IPS-11a (cell line): ENCODE results near the gene SFMBT2.
A peak's percentile ranks its signal among the peaks of the same experiment; 100 is the strongest.

Source experiments
- H3K4me3 ChIP-seq: one replicate; pipeline ENCODE4 v1.5.1; 2013; ENCODE audit warnings: low read depth, low read length, control low read depth

Gene SFMBT2

GRCh38 chr10:7426349-7426748 is 15.5 kb upstream of the SFMBT2 start:
- H3K4me3 ChIP-seq = no peak overlapping the region

- no peak overlapping the region for H3K4me3 ChIP-seq
Observed at GRCh38 chr10:7425691-7426090, 14.9 kb upstream of the SFMBT2 start.

DNA sequence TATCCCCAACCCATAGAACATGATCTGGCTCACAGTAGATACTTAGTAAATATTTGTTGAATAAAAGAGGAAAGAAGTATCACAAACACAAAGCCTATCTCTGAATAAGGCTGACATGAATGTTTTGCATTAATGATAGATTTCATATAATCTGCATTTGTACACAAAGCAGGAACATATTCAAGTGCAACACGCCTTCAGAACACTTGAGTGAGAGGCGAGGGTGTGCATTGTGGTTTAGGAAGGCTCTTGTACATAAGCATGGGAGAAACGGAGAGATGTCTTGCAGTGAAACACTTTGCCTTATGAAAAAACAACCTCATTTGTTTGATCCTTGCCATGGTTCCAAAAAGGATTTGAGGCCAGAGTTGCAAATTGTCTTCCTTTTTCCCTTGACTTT is 14.1 kb upstream of the SFMBT2 start:
- no peak overlapping the region for H3K4me3 ChIP-seq

GRCh38 chr10:7424315-7424714 is 13.5 kb upstream of the SFMBT2 start:
- no peak overlapping the region for H3K4me3 ChIP-seq

DNA sequence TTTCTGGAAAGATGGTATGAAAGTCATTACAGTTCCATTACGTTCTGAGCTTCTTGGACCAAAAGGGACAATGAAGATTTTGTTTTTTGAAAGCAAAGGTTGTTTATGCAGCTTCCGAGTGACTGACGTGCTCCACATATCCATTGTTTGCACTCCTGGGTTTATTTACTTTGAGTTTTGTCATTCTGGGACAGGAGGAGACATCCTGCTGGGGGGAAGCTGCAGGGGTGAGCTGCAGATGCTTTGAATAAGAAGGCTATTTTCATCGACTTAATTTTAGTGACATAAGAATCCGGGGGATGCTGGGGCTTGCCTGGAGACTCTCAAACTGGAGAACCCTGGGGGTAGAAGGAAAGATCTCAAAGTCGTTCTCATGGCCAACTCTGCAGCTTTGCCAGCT is 12.7 kb upstream of the SFMBT2 start:
- no peak overlapping the region for H3K4me3 ChIP-seq

DNA sequence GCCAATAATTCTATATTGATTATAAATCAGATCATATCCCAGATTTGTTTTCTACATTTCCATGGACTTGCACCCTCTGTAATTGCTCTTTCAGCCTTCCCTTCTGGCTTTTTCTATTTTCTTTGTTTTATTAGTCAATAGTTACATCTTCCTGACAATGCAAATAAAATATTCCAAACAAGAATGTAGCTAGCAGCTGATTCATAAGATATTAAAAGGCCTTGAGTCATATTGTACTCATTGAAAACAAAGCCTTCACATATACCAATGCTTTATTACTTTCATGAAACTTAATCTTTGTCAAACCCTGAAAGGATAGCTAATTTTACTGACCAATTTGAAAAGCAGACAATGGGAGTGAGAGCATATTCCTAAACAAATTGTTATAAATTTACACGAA is 10.7 kb upstream of the SFMBT2 start:
- H3K4me3 ChIP-seq = no peak overlapping the region

DNA sequence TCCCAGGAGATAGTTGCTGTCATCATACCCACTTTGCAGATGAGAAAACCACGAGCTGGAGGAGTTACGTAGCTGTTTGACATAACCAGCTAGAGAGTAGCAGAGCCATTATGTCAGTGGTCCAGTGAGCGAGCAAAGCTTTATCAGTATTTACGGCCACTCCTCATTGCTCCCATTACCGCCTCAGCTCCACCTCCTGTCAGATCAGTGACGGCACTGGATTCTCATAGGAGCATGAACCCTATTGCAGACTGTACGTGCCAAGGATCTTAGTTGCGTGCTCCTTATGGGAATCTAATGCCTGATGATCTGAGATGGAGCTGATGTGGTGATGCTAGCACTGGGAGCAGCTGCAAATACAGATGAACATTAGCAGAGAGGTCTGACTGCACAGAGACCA is 9.2 kb upstream of the SFMBT2 start:
- H3K4me3 ChIP-seq = no peak overlapping the region

GRCh38 chr10:7417807-7418206 is 7.0 kb upstream of the SFMBT2 start:
- H3K4me3 ChIP-seq = no peak overlapping the region

- H3K4me3 ChIP-seq = no peak overlapping the region
Observed at GRCh38 chr10:7417103-7417623, 6.3 kb upstream of the SFMBT2 start.

DNA sequence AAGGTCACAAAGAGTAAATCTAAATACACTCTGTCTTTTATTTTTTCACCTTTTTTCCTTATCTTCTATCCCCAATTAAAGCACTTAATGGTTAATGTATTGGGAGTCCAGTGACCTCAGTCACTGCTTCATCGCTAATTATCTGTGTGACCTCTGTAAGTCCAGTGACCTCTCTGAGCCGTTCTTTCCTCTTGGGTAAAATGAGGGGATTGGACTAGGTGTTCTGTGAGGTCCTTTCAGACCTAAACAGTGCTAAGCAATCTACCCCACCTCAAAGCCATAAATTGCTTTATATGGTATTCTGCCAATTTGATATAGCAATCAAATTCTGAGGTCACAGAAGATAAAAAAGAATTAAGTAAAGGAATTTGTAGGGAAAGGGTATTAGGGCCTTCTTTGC is 3.9 kb upstream of the SFMBT2 start:
- no peak overlapping the region for H3K4me3 ChIP-seq

DNA sequence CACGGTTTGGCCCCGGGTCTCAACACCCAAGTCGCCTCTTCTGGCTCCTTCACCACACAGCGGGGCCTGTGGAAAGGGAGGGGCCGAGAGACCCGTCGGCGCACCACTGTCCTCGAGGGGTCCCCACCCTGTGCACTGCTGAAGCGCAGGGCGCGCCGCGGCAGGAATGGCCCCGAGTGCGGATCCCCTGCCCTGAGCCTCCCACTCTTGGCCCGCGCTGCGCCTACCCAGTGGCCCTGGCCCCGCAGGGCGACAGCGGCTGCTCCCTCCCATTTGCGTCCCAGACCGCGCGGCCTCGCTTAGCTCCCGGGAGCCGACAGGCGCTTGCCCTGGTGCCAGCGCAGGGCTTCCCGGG is 2.1 kb upstream of the SFMBT2 start:
- peak overlapping the region; percentile 37 for H3K4me3 ChIP-seq

- H3K4me3 ChIP-seq = peak overlapping the region; percentile 37
Observed at GRCh38 chr10:7412237-7412927, 1.5 kb upstream of the SFMBT2 start.

DNA sequence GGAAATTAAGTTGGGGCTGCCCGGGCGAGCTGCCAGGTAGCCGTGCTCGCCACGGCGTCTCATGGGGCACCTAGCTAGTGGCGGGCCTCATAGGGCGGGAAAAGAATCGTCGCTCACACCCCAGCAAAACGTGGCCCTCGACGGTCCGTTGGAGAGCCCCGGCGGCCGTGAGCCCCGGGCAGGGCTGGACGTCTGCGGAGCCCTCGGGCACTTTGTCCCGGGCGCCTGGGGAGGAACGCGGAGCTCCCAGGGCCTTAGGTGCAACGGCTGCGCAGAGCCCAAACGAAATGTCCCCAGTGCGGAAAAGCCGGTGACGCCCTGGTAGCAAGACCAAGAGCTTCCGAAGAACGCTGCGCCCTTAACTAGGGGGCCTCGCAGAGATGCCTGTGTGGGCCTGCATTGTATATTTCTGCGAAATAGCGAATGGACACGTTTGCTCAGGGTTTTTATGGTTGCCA is 866 bp upstream of the SFMBT2 start:
- H3K4me3 ChIP-seq = peak overlapping the region; percentile 37

- H3K4me3 ChIP-seq = peak overlapping the region; percentile 72
Observed at GRCh38 chr10:7410301-7410861, 453 bp downstream of the SFMBT2 start.

DNA sequence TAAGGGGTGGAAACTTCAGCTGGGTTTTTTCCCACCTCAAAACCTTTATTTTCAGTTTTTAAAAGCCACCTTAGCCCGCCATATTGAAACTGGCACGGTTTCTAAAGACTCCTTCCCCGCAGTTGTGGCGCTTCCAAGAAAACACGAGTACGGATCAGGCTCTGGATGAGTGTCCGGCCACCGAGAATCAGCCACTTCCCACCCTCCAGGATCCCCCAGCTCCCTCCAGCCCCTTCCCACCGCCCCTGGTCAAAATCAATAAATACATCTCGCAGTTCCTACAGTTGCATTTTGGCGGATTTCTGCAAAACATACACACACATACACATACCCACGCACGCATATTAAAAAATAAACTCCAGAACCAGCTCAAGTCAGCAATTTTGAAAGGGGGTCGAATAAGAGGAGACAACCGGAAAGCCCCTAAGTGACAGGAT is 1.1 kb downstream of the SFMBT2 start:
- H3K4me3 ChIP-seq = peak overlapping the region; percentile 72

- H3K4me3 ChIP-seq = peak overlapping the region; percentile 72
Observed at GRCh38 chr10:7409045-7409731, 1.6 kb downstream of the SFMBT2 start.

DNA sequence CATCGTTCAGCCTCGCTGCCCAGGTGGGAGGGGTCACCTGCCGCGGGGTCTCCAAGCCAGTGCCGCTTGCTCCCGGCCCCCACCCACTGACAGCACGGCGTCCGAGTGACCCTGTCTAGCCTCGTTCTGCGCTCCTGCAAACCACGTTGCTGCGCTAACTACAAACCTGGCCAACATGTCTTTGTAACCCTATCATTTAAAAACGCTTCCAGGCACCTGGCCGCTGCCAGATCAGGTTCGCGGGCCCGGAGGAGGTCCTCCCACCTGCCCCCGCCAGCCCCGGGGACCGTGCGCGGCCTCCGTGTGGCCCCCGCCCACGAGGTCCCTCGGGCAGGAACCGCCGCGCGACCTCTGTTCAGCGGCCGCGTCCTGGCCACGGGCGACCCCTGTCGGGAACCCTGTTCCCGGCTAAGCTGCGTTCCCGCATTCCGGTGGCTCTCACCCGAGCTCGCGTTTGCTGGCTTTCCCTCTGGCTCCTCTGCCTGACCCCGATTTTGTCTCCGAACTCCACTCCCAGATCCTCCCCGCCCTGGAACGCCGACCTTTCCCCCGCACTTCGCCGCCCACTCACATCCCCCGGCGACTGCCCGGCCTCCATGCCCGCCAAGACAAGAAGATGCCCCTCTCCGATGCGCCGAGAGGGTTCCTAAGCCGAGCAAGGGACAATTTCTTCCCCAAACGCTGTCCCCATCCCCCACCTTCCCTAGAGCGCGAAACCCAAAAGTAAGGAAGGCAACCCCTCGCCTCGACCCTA is 2.4 kb downstream of the SFMBT2 start:
- H3K4me3 ChIP-seq = peak overlapping the region; percentile 72

GRCh38 chr10:7407368-7408290 is 3.2 kb downstream of the SFMBT2 start:
- peak overlapping the region; percentile 72 for H3K4me3 ChIP-seq

DNA sequence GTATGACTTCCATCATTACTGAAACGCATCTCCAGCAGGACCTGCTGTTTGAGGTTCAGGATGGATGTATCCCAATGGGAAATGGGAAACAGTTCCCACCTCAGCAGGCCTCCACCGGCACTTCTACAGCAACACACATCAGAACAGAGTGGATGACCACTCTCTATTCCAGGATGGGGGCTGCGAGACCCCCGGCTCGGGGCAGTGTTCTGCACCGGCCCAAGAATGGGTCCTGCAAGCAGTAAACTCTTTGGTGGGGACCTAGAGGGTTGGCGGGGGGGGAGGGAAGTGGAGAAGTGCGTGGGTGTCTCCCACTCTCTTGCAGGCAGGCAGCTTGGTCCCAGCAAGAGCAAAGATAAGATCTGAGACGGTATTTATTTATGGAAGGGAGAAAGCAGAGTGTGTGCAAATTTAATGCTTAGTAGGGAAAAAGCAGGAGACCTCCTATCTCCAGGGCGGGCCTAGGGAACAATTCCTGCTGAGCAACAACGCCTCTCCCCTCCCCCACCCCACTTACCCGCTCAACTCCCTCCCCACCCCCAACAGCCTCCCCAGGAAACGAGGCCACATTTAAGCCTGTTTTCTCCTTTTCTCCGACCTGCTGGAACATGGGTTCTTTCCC is 4.0 kb downstream of the SFMBT2 start:
- H3K4me3 ChIP-seq = peak overlapping the region; percentile 72

GRCh38 chr10:7405637-7406036 is 5.2 kb downstream of the SFMBT2 start:
- no peak overlapping the region for H3K4me3 ChIP-seq
